ENCODE results near the gene FAM186B. TPM values are rescaled to one million over a fixed set of nuclear protein-coding genes. Genes with fewer than 3 reads are reported as not detected.

FAM186B gene
- total and polyA plus RNA-seq, 7 donors = 0.04 to 1.00 (median 0.44) TPM

- no peaks in the 10 kb centered on the region for H3K4me1 ChIP-seq
- no peak for TF ChIP-seq CTCF (IDR thresholded peaks at IDR 0.05)
- no peak for ATAC-seq
- no peak overlapping the region for H3K27ac ChIP-seq
- DNase-seq = no peak
- H3K36me3 ChIP-seq (ENCODE audit: insufficient read depth in 1 of 2, low read depth in 1 of 2) = peaks cover 3 to 66% of the 10 kb centered on the region in 2 donors
- H3K9me3 ChIP-seq = no peaks in the 10 kb centered on the region
- H3K4me3 ChIP-seq = no peak overlapping the region
- H3K27me3 ChIP-seq (ENCODE audit: insufficient read depth in 3 of 3, low read length in 2 of 3) = no peaks in the 10 kb centered on the region
- intact Hi-C loops (cut with DNase I) = no loop called here
- 90 to 92% (median 91%) methylated on average over 11 of the region's 11 CpGs for WGBS, 3 donors
These were observed 44.0 kb upstream of the FAM186B start for GRCh38 chr12:49649445-49649844.

GRCh38 chr12:49648712-49649003, 43.2 kb upstream of the FAM186B start:
- Histone ChIP-seq H3K27me3 (ENCODE audit: insufficient read depth in 3 of 3, low read length in 2 of 3) (no peaks in the 10 kb centered on the region), H3K4me1 (no peaks in the 10 kb centered on the region), H3K9me3 (no peaks in the 10 kb centered on the region), H3K36me3 (ENCODE audit: insufficient read depth in 1 of 2, low read depth in 1 of 2) (peaks cover 3 to 66% of the 10 kb centered on the region in 2 donors), H3K4me3 (no peak overlapping the region), H3K27ac (no peak overlapping the region)
- no peak for TF ChIP-seq CTCF (IDR thresholded peaks at IDR 0.05)
- intact Hi-C loops (cut with DNase I) = no loop called here
- no peak for DNase-seq
- WGBS, 3 donors = 75 to 87% (median 82%) methylated on average over 3 of the region's 3 CpGs
- ATAC-seq = no peak

- intact Hi-C loops (cut with DNase I) = no loop called here
These were observed 42.6 kb upstream of the FAM186B start for GRCh38 chr12:49647827-49648711.

GRCh38 chr12:49646871-49647654, 41.6 kb upstream of the FAM186B start:
- 65 to 68% (median 65%) methylated on average over 11 to 12 of the region's 12 CpGs for WGBS, 3 donors
- Histone ChIP-seq H3K9me3 (no peaks in the 10 kb centered on the region), H3K27me3 (ENCODE audit: insufficient read depth in 3 of 3, low read length in 2 of 3) (no peaks in the 10 kb centered on the region), H3K27ac (no peak overlapping the region), H3K4me1 (no peaks in the 10 kb centered on the region), H3K36me3 (ENCODE audit: insufficient read depth in 1 of 2, low read depth in 1 of 2) (peaks cover 3 to 72% of the 10 kb centered on the region in 2 donors), H3K4me3 (no peak overlapping the region)
- DNase-seq = no peak
- ATAC-seq = peak in 2 of 4 donors; percentile 26 to 35
- TF ChIP-seq CTCF (IDR thresholded peaks at IDR 0.05) = no peak
- intact Hi-C loops (cut with DNase I) = no loop called here

More at GRCh38 chr12:49647827-49648711, 42.6 kb upstream of the FAM186B start:
- DNase-seq (no peak), ATAC-seq (no peak)
- peak overlapping the region; percentile 36 for H3K27ac ChIP-seq
- H3K4me1 ChIP-seq = no peaks in the 10 kb centered on the region
- H3K9me3 ChIP-seq = no peaks in the 10 kb centered on the region
- no peaks in the 10 kb centered on the region for H3K27me3 ChIP-seq (ENCODE audit: insufficient read depth in 3 of 3, low read length in 2 of 3)
- no peak overlapping the region for H3K4me3 ChIP-seq
- TF ChIP-seq CTCF (IDR thresholded peaks at IDR 0.05) = no peak
- H3K36me3 ChIP-seq (ENCODE audit: insufficient read depth in 1 of 2, low read depth in 1 of 2) = peaks cover 3 to 66% of the 10 kb centered on the region in 2 donors
- 39 to 53% (median 43%) methylated on average over 15 of the region's 15 CpGs for WGBS, 3 donors

Data from psoas muscle (tissue), 8 donors.